IMR-90 (cell line): ENCODE data around the gene TMC3. TPM values are rescaled to one million over a fixed set of nuclear protein-coding genes. Genes with fewer than 3 reads are reported as not detected.
A peak's percentile ranks its signal among the peaks of the same experiment; 100 is the strongest.

Source experiments
- ATAC-seq: fragments of 200-7000 bp; cut with Tn5 transposase; 2 replicates; pipeline ENCODE4 v1.9.1; 2020; ENCODE audit warnings: low read depth, mild to moderate bottlenecking, moderate library complexity
- BruUV-seq: library from RNA; stranded (reverse); fragments of 400-500 nt; replicated peaks from 2 replicates; lab custom pipeline; 2021; lab: Mats Ljungman, UMichigan
- CTCF ChIA-PET: fragments of 300-600 bp; formaldehyde crosslinking; extraction: SDS; loops from one replicate; lab custom pipeline; 2021; ENCODE audit warnings: antibody characterized with exemption; lab: Yijun Ruan, JAX
- POLR2A ChIA-PET: fragments of 300-600 bp; sonication (Branson Sonifier 250); formaldehyde crosslinking; loops from one replicate; lab custom pipeline; 2022; ENCODE audit warnings: antibody characterized with exemption; ENCODE audit not compliant: unreplicated experiment; lab: Charles Lee
- DNase-seq: peaks from one replicate; pipeline ENCODE4 v3.0.0; 2013
- H2AFZ ChIP-seq: replicated peaks from 2 replicates; pipeline ENCODE3; 2013; ENCODE audit warnings: low read length, mild to moderate bottlenecking; ENCODE audit not compliant: poor library complexity
- H2AK5ac ChIP-seq: 2 replicates; pipeline ENCODE4 v1.6.1; 2013; ENCODE audit warnings: low read depth, low read length, inconsistent platforms
- H2AK9ac ChIP-seq: replicated peaks from 2 replicates; pipeline ENCODE3; 2013; ENCODE audit warnings: mild to moderate bottlenecking, low read depth, low read length, moderate library complexity; ENCODE audit not compliant: poor library complexity
- H2BK120ac ChIP-seq: 2 replicates; pipeline ENCODE4 v1.6.1; 2013; ENCODE audit warnings: low read depth, low read length, inconsistent platforms
- H2BK15ac ChIP-seq: 3 replicates; pipeline ENCODE4 v1.6.1; 2013; ENCODE audit warnings: low read depth, low read length, inconsistent platforms
- H2BK20ac ChIP-seq: 2 replicates; pipeline ENCODE4 v1.6.1; 2013; ENCODE audit warnings: low read depth, mild to moderate bottlenecking, inconsistent platforms, low read length, moderate library complexity
- H2BK5ac ChIP-seq: 2 replicates; pipeline ENCODE4 v1.6.1; 2013; ENCODE audit warnings: mild to moderate bottlenecking, low read depth, low read length, inconsistent platforms; ENCODE audit not compliant: poor library complexity, severe bottlenecking
- H3K14ac ChIP-seq: replicated peaks from 2 replicates; pipeline ENCODE4 v1.6.1; 2013; ENCODE audit warnings: low read depth, low read length, inconsistent platforms
- H3K18ac ChIP-seq: 2 replicates; pipeline ENCODE4 v1.6.1; 2013; ENCODE audit warnings: low read depth, low read length, control low read depth
- H3K23ac ChIP-seq: 2 replicates; pipeline ENCODE4 v1.6.1; 2013; ENCODE audit warnings: low read depth, low read length, inconsistent platforms
- H3K27ac ChIP-seq: 2 replicates; pipeline ENCODE4 v1.5.1; 2013; ENCODE audit warnings: mild to moderate bottlenecking, control low read depth, low read length; ENCODE audit not compliant: insufficient read depth
- H3K27me3 ChIP-seq: 2 replicates; pipeline ENCODE4 v1.6.1; 2013; ENCODE audit warnings: low read length; ENCODE audit not compliant: control insufficient read depth, insufficient read depth
- H3K36me3 ChIP-seq: 2 replicates; pipeline ENCODE4 v1.6.1; 2013; ENCODE audit warnings: low read length, mixed read lengths; ENCODE audit not compliant: control insufficient read depth, insufficient read depth
- H3K4ac ChIP-seq: 2 replicates; pipeline ENCODE4 v1.6.1; 2013; ENCODE audit warnings: low read depth, low read length, inconsistent platforms
- H3K4me1 ChIP-seq: 2 replicates; pipeline ENCODE4 v1.6.1; 2013; ENCODE audit warnings: low read length, mixed read lengths; ENCODE audit not compliant: control insufficient read depth, insufficient read depth
- H3K4me2 ChIP-seq: 2 replicates; pipeline ENCODE4 v1.6.1; 2013; ENCODE audit warnings: low read depth, mild to moderate bottlenecking, control low read depth, low read length, moderate library complexity
- H3K4me3 ChIP-seq: 2 replicates; pipeline ENCODE4 v1.5.1; 2013; ENCODE audit warnings: low read depth, mild to moderate bottlenecking, control low read depth, low read length, moderate library complexity; ENCODE audit not compliant: insufficient read depth
- H3K56ac ChIP-seq: 2 replicates; pipeline ENCODE4 v1.6.1; 2013; ENCODE audit warnings: low read length, inconsistent platforms; ENCODE audit not compliant: insufficient read depth; ENCODE audit errors: extremely low read depth
- H3K79me1 ChIP-seq, 2 experiments: 2 replicates each; pipeline ENCODE4 v1.6.1; 2013; ENCODE audit warnings: low read length in 2 of 2, inconsistent platforms in 1 of 2, low read depth in 1 of 2
- H3K9ac ChIP-seq: 2 replicates; pipeline ENCODE4 v1.6.1; 2013; ENCODE audit warnings: low read depth, low read length, control low read depth
- H3K9me1 ChIP-seq: 2 replicates; pipeline ENCODE4 v1.6.1; 2013; ENCODE audit warnings: low read length, inconsistent platforms; ENCODE audit not compliant: insufficient read depth
- H3K9me3 ChIP-seq: 2 replicates; pipeline ENCODE4 v1.6.1; 2013; ENCODE audit warnings: low read length; ENCODE audit not compliant: control insufficient read depth, insufficient read depth
- H4K20me1 ChIP-seq: 2 replicates; pipeline ENCODE4 v1.6.1; 2013; ENCODE audit warnings: low read length, inconsistent platforms; ENCODE audit not compliant: insufficient read depth
- H4K5ac ChIP-seq: 2 replicates; pipeline ENCODE4 v1.6.1; 2013; ENCODE audit warnings: mild to moderate bottlenecking, low read depth, low read length, control low read depth
- H4K8ac ChIP-seq, 2 experiments: 2 replicates each; pipeline ENCODE4 v1.6.1; 2013; ENCODE audit warnings: low read depth in 2 of 2, low read length in 2 of 2, control low read depth in 1 of 2, inconsistent platforms in 1 of 2
- H4K91ac ChIP-seq: 2 replicates; pipeline ENCODE4 v1.6.1; 2013; ENCODE audit warnings: low read depth, low read length, inconsistent platforms; ENCODE audit not compliant: insufficient read depth
- FOS ChIP-seq: fragments of 150-350 bp; IDR thresholded peaks from 2 replicates; pipeline ENCODE4 v1.6.1; 2016; ENCODE audit warnings: low read depth, low read length
- MAZ ChIP-seq: IDR thresholded peaks from 2 replicates; pipeline ENCODE4 v1.6.1; 2012; ENCODE audit warnings: low read depth, mild to moderate bottlenecking, low read length, improper control_type of control experiment, moderate library complexity, borderline replicate concordance
- RAD21 ChIP-seq: IDR thresholded peaks from 2 replicates; pipeline ENCODE4 v1.6.1; 2012; ENCODE audit warnings: low read length, improper control_type of control experiment
- SMC3 ChIP-seq: fragments of 150-350 bp; IDR thresholded peaks from 2 replicates; pipeline ENCODE4 v1.6.1; 2016; ENCODE audit warnings: low read depth, mild to moderate bottlenecking, antibody characterized with exemption, low read length, moderate library complexity
- WGBS, 2 experiments: methylation state at CpG; one replicate each; pipeline versions ENCODE4 v1.1.5 to v1.1.7; 2013; ENCODE audit warnings: missing lambda C conversion rate in 2 of 2; ENCODE audit not compliant: insufficient read length in 1 of 2; ENCODE audit errors: extremely low coverage in 2 of 2; 5-methylcytosine and 5-hydroxymethylcytosine counted together
- dilution Hi-C: fragments of 300-500 bp; cut with HindIII; formaldehyde crosslinking; loops from one replicate; pipeline ENCODE4 v1.14.3; 2018; ENCODE audit warnings: low sequenced_read_pairs; ENCODE audit not compliant: unreplicated experiment
- in situ Hi-C: fragments of 300-500 bp; cut with MboI; formaldehyde crosslinking; loops from 3 replicates; pipeline ENCODE4 v1.14.3; 2019; ENCODE audit warnings: low sequenced_read_pairs, inconsistent platforms, mixed read lengths
- intact Hi-C: fragments of 100-400 bp; cut with micrococcal nuclease; formaldehyde crosslinking; loops from 2 replicates; pipeline ENCODE4 v1.10.0; 2022
- polyA plus RNA-seq, 3 experiments: library from polyadenylated mRNA; depleted of rRNA; stranded (reverse); fragments of >200 nt; gene quantifications; 2 replicates each; pipeline ENCODE4 v1.2.3, GENCODE V29; 2012; ENCODE audit warnings: low replicate concordance in 1 of 3
- total RNA-seq: library from RNA; depleted of rRNA; stranded (reverse); fragments of >200 nt; gene quantifications from 2 replicates; pipeline ENCODE4 v1.2.3, GENCODE V29; 2012
- TF ChIP-seq, protein P1 (sequence below): conservative IDR thresholded peaks from 2 replicates; pipeline ENCODE4 v1.5.1; 2012; ENCODE audit warnings: mild to moderate bottlenecking, low read depth, low read length, improper control_type of control experiment

Gene TMC3
- total and polyA plus RNA-seq, 2 of the 4 experiments (the other 2 are of a cell fraction), result not detected

DNA sequence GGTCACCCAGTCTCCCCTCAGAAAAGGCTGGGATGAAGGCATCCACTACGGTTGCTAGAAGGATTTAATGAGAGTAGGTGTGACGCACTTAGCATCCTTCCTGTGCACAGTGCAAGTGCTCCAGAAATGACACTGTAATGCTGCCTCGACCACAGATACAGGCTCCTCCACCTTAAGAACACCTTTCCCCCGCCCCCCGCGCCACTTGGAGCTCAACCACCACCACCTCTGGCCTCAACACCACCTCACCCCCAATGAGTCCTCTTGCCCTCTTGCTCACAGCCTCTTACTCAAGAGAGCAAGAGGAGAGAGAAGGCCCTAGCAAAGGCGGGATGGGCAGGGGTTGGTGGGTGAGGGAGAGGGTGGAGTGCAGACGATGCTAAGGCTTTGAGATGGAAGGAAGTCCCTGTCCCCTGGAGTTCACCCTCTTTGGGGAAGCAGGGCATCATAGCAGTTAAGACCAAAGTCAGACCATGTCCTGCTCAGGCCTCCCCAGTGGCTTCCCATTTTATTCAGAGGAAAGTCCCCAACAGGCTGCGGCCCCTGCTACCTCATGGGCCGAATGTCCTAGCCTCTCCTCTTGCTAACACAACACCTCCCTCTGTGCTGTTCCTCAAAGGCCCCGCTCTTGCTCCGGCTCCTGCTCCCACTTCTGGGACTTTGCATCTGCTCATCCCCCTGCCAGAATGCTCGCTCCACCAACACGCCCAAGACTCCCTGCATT, 58.4 kb downstream of the TMC3 start:
- peaks cover 28% of the 10 kb centered on the region for H3K9me1 ChIP-seq
- no peak overlapping the region for H2BK5ac ChIP-seq
- H3K79me1 ChIP-seq, result 0 out of 4 replicates have a peak, but pooled peaks cover 0 to 11% of the 10 kb centered on the region in 2 experiments
- H3K4ac ChIP-seq, result no peak overlapping the region
- TF ChIP-seq FOS (no peak), RAD21 (no peak), MAZ (no peak), SMC3 (no peak)
- TF ChIP-seq, protein P1, sequence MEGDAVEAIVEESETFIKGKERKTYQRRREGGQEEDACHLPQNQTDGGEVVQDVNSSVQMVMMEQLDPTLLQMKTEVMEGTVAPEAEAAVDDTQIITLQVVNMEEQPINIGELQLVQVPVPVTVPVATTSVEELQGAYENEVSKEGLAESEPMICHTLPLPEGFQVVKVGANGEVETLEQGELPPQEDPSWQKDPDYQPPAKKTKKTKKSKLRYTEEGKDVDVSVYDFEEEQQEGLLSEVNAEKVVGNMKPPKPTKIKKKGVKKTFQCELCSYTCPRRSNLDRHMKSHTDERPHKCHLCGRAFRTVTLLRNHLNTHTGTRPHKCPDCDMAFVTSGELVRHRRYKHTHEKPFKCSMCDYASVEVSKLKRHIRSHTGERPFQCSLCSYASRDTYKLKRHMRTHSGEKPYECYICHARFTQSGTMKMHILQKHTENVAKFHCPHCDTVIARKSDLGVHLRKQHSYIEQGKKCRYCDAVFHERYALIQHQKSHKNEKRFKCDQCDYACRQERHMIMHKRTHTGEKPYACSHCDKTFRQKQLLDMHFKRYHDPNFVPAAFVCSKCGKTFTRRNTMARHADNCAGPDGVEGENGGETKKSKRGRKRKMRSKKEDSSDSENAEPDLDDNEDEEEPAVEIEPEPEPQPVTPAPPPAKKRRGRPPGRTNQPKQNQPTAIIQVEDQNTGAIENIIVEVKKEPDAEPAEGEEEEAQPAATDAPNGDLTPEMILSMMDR, result no peak
- H3K18ac ChIP-seq, result no peak overlapping the region
- no peak overlapping the region for H2AK9ac ChIP-seq
- H3K4me1 ChIP-seq, result peaks cover 19% of the 10 kb centered on the region
- H4K91ac ChIP-seq, result peak overlapping the region; percentile 30; the same call in 1 of the 2 replicates
- no peak overlapping the region for H4K5ac ChIP-seq
- dilution Hi-C loops (no loop called here), intact Hi-C loops (no loop called here), in situ Hi-C loops (no loop called here)
- peaks cover 52% of the 10 kb centered on the region for H3K36me3 ChIP-seq
- no peak overlapping the region for H2AFZ ChIP-seq
- POLR2A ChIA-PET, result interaction anchor here (0.8 kb wide), 1 partner anchor 10 kb away, joined by 3 read pairs; no protein-coding TSS in a partner anchor
- no peak overlapping the region for H3K4me3 ChIP-seq
- H3K27me3 ChIP-seq, result no peaks in the 10 kb centered on the region
- H3K27ac ChIP-seq, result no peak overlapping the region
- H2BK20ac ChIP-seq, result no peak overlapping the region
- no peak overlapping the region for H3K4me2 ChIP-seq
- H3K56ac ChIP-seq, result no peak overlapping the region
- no peak overlapping the region; the same call in 1 of the 2 replicates for H2BK120ac ChIP-seq
- H2BK15ac ChIP-seq, result no peak overlapping the region
- H2AK5ac ChIP-seq, result no peak overlapping the region
- DNase-seq, result no peak
- no peaks in the 10 kb centered on the region for H3K9me3 ChIP-seq
- no peak overlapping the region for H3K23ac ChIP-seq
- WGBS, 2 experiments, result 93% methylated on average over 6 of the region's 14 CpGs; no CpG with 5 or more reads in 1 of the 2 experiments
- H3K14ac ChIP-seq, result no peak overlapping the region
- CTCF ChIA-PET, result no interaction called here
- BruUV-seq, result no TSS peak
- ATAC-seq, result no peak
- H4K8ac ChIP-seq, result no peak overlapping the region
- no peaks in the 10 kb centered on the region for H4K20me1 ChIP-seq
- H3K9ac ChIP-seq, result no peak overlapping the region
